LoVo (cell line): Measurements from ENCODE around the gene OSBP2.

ENCODE experiments used
- DNase-seq: peaks from one replicate; pipeline ENCODE4 v3.0.0-alpha.2; 2016; ENCODE audit warnings: low spot score

Gene OSBP2

DNA sequence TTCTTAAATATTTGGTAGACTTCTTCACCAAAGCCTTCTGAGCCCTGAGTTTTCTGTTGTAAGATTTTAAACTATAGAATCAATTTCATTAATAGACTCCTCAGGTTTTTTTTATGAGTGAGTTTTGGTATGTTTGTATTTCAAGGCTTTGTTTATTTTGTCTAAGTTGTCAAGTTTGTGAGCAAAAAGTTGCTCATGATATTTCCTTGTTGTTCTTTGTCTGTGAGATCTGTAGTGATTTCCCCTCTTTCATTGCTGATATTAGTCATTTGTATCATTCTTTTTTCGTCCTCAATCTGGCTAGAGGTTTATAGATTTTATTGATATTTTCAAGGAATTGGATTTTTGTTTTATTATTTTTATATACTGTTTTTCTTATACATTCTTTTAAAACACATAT, 152.9 kb downstream of the OSBP2 start:
- no peak for DNase-seq

DNA sequence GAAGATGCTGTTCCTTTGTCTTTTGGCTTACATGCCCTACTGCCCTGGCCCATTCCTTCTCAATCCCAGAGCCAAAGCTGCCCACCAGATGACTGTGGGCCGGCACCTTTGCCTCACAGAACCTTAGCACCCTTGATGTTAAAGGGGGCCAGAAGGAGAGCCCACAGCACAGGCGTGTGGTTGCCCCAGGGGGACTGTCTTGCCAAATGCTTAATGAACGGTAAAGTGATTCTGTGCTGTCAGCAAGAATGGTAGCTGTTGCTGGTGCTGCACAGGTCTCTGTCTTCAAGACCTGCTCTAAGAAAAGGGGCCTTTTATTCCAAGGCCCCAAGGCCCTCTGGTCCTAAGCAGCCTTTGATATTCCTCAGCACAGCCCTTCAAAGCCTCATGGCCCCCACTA, 160.6 kb downstream of the OSBP2 start:
- DNase-seq, result no peak

DNA sequence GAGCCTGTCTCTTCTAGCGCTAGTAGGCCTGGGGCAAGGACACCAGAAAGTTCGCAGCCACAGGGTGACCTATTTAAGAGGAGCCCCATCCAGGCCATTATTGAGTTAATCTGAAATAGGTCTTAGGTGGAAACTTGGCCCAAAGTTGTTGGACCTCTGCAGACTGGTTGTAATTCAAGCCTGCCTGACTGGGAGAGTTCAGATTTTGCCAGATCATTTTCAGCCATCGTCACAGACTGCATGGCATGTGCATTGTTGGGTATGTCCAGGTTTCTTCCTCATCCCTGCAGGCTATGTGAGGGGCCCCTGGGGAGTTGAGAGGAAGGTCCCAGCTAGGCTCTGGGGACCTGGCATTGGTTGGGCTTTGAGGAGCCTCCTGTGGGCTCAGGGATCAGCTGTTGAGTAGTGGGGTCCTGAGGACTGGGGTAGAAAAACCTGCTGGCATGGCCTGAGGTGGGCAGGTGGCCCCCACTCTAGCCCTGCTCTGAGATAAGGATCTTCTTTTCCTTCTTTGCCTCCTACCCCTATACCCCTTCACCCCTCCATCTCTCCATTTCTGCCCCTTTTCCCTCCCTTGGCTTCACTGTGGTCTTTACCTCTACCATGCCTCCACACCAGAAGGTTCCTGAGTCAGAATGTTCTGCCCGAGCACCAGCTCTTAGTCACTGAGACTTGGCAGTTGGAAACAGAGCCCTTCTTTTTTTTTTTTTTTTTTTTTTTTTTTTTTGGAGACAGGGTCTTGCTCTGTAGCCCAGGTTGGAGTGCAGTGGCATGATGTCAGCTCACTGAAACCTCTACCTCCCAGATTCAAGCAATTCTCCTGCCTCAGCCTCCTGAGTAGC, 161.2 kb downstream of the OSBP2 start:
- no peak for DNase-seq

DNA sequence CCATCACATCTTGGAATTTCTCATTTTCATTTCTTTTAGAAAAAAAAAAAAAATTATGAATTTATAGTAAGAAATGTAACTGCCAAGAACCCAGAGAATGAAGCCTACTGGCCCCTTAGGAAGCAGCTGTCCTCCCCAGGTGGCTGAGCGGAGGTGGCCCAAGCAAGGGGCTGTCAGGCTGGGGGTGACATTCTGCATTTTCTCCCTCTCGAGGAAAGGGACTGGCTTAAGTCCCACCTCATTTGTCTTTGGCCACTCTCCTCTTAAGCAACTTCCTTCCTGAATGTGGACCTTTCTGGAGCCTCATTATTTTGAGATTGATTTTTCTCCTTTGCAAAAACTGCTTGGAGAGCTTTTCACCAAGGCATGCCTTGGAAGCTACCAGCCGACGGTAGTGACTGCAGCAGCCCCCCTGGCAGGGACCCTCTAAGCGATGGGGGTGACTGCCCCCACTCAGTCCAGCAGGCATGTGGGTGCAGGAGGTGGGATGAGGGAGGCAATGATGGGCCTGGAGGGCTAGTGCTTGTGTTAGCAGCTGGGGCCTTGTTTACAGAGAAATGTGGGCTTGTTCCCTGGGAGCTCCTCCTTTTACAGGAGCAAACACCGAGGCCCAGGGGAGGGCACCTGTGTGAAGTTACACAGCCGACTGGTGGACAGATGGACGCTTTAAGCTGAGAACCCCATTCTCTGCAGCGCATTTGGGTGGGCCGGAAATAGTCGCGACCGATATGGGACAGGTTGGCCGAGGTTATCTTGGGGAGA, 162.2 kb downstream of the OSBP2 start:
- DNase-seq, result no peak

DNA sequence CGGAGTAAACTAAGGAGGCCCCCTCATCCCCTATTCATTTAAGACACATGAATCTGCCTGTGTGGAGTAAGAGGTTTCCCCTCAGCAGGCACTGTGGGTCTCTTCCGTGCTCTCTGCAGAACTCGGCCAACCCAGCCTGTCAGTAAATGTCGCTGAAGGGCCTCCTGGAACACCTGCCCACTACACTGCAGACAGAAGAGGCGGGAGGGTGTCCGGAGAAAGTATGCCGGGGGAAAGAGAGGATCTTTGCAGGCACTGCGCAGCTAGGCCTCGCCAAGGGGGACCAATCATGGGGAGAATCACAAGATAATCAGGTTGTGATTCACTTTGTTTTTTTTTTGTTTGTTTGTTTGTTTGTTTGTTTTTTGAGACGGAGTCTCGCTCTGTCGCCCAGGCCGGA, 163.1 kb downstream of the OSBP2 start:
- DNase-seq, result no peak

DNA sequence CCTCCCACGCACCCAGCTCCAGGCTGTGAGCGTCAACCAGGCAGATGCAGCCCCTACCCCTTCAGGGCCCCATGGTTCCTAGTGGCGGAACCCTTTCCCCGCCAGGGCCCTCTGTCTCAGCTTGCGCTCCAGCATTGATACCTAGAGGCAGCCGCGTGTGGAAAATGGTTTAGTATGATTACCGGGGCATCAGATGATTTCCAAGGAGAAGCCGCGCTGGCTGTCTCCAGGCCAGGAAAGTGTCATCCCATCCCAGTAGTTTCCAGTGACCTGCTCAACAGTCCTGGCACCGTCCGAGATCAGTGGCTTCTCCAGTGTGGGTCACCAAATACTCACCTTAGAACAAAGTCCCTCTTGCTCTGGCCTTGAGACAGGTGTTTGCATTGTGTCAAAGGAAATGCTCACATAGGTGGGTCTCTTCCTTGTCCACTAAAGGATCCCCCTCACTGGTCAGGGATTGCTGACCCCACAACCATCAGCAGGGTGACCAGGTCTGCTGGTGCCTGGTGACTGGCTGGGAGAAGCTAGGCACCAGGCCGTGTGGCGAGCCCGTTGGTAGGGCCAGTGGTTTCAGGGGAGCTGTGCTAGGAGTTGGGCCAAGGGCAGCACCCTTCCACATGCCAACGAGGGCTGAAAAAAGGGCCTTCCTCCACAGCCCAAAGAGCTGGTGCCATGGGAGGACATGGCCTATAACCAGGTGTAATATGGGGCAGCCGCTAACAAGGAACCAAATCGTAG, 164.5 kb downstream of the OSBP2 start:
- DNase-seq, result no peak

DNA sequence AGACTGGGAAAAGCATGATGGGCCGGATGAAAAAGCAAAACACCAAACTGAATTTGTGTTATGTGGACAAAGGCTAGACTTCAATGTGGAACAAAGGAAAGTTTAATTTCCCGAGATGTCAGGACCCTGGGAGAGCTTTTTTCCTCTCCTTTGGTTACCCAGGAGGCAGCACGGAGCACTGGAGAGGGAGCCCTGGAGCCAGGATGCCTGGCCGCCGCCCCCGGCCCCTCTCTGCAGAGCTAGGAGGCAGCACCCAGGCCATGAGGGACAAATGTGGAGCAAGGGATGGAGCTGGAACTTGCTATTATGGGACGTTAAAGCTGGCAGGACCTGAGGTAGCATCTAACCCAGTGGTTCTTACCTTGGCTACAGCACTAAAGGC, 165.0 kb downstream of the OSBP2 start:
- DNase-seq, result no peak

DNA sequence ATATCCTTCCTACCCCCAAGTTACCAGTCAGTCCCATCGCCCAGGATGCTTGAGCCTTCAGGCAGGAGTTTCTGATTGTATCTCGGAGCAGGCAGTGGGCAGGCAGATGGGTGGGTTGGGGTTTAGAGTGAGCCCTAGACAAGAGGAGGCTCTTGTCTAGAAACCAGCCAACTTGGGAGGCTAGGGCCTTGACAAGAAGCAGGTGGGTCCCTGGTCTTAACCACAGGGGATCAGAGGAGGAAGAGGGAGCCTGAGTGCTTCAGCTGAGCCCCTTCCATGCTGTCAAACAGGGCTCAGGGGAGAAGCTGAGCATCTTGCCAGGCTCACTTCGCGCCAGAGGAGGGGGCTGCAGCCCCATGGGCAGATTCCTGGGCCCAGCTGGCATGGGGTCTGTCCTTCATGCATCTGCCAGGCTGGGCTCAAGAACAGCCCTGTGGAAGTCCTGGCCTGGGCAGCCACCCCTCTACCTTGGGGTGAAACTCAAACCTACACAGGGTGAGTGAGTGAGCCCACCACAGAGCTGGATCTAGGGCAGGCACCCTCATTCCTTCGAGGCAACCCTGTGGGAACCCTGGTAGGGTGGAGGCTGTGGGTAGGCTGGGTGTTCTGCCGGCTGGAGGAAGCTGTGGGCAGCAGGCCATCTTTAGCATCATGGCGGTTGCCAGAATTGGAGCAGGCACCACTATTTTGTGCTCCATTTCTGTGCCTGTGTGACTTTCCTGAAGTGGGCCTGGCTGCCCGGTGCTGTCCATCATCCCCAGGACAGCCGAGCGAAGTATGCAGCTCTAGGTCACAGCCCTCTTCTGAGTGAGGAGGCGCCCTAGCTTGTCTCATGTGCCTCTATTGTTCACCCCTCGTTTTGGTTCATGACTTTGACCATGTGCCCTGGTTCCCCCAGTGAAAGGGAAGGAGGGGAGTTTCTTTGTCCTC, 165.8 kb downstream of the OSBP2 start:
- no peak for DNase-seq

DNA sequence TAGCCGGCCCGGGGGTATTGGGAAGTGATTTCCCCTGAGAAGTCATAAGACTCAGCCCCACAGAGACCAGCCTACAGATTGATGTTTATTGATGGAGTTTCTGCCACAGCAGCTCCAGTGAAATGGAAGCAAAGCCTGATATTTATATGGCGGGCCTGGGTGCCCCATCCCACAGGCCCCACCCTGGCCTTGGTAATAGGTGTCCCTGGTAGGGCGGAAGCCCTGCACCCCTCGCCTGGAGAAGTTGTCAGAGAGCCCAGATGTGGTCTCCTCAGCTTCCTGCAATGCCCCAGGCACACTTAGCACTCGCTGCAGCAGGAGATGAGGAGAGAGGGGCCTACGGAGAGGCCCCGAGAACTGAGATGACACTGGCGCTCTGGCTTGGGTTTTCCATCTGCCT, 166.5 kb downstream of the OSBP2 start:
- no peak for DNase-seq

DNA sequence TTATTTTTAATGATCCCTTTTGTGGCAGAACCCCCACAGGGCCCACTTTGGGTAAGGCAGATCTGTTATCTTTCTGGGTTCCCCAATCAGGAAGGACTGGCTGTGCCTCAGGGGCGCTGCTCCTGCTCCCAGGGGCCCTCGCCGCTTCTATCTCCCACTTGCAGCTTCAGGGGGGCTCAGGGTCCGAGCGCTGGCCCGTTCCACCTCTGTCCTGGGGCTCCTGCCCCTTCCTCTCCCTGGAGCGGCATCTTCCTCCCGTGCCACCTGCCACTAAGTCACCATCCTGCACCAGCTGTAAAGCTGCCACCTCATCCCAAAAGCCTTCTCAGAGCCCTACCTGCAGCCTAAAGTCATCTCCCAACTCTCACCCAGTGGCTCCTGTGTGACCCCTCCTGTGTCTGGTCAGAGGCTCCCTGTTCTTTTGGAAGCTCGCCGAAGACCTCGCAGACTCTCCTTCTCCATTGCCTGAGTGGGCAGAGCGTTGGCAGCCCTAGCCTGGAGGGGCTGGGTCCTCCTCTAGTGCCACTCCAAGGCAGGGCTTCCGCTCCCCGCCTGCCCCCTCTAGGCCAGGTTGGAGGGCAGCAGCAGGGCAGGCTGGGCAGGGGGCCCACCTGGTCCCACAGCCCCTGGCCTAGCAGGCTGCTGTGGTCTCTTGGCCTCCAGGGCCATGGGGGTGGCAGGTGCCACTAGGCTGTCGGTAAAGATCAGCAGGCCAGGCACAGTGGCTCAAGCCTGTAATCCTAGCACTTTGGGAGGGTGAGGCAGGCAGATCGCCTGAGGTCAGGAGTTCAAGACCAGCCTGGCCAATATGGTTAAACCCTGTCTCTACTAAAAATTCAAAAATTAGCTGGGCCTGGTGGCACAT, 167.2 kb downstream of the OSBP2 start:
- no peak for DNase-seq

DNA sequence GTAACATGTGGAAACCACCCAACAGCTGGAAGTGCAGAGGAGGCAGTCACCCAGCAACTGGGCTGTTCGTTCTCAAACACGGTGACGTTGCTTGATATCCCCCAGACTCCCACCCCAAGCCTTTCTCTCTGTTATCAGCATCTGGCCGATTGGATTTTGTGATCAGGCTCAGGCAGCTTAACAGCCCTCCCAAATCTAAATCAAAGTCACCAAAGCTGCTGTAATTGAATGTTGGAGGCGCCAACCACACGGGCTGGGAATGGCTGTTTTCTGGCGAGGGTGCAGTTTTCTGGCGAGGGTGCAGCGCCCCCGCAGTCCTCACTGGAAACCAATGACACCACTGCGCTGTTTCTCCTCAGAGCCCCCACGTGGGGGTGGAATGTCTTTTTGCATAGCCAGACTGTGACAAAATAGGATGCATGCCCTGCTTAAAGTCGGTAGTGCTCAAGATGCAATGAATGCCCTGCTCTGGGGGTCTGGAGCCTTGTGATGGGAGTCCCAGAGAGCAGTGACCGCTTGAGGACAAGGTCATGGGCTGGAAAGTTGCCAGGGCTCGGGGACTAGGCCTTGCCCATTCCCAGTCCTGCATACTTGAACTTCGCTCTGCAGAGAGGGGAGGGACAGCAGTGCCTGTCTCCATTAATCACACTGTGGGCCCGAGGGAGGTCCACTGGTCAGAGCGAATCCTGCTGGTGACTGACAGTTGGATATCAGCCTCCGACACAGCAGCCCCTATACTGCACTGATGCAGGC, 168.6 kb downstream of the OSBP2 start:
- no peak for DNase-seq

DNA sequence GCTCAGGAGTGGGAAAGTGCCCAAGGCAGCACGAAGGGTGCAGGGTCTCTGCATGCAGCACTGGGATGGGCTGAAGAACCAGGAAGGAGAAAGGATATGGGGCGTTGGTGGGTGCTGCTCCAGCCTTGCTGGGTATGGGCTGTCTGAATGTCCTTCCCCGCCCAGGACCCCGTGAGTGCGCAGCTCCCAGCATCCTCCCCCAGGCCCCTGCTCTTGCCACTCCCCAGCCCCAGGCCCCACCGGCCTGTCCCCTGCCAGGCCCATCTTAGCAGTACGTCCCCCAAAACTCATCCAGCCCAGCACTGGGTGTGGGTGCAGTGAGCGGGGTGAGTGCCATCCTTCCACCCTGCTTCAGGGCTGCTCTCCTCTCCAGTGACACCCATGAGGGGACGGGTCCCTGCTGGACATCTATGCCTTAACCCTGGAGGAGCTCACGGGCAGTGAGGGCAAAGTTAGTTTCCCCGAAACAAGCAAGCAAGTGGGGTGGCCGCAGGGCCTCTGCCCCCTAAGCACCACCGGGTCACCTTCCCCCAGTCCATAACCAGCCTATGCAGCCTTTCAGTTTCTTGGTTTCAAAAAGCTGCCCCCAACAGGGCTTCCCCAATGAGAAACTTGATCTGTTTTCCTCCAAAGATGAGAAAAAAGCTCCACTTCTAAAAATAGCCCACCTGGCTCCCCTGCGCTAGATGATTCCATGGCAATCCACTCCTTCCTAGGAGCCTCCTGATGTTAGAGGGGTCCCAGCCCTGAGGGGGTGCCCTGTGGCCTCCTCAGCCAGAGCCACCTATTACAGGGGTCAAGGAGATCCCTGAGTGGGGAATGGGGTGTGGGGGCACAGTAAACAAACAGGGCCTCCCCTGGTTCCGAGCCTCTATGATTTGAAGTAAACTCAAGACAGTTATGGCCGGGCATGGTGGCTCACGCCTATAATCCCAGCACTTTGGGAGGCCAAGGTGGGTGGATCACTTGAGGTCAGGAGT, 170.1 kb downstream of the OSBP2 start:
- no peak for DNase-seq

DNA sequence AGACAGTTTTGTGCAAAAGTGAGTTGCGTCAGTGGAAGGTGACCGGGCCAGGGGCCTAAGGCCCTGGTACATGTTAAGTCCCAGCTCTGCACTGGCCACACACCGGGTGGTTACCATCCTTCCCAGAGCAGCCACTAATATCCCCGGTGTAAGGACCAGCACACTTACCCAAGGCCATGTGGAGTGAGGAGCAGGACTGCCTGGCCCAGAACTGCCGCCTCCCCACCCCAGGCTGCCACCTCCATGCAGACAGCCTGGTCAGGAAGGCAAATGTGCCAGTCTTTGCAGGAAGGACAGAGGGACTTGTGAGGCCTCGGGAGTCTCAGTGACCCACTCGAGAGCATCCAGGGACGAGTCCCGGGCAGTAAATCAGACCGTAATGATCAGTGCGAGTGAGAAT, 171.0 kb downstream of the OSBP2 start:
- DNase-seq, result no peak

DNA sequence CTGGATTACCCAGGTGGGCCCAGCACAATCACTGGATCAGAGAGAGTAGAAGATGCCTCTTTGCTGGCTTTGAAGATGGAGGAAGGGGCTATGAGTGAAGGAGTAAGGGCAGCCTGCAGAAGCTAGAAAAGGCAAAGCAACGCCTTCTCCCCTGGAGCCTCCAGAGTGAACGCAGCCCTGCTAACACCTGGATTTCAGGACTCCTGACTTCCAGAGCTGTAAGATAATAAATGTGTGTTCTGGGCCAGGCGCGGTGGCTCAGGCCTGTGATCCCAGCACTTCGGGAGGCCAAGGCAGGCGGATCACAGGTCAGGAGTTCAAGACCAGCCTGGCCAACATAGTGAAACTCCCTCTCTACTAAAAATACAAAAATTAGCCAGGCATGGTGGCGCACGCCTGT, 171.5 kb downstream of the OSBP2 start:
- no peak for DNase-seq

DNA sequence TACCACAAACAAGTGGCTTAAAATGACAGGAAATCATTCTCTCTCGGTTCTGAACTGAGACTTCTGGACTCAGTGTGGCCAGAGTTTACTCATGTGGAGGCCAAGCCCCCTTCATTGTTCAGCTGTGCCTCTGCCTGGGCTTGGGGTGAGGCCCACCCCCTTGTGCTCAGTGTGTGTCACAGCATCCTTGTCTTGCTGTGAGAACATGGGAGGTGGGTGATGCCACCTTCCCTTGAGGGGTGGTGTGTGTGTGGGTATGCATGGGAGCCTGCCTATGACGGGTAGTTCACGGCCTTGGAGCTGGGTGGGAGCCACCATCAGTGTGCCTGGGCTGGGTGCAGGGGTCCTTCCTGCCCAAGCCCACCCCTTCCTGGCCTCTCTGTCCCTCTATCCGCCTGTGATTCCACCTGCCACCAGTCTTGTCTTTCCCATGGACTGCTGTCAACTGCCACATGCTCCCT, 172.2 kb downstream of the OSBP2 start:
- no peak for DNase-seq

DNA sequence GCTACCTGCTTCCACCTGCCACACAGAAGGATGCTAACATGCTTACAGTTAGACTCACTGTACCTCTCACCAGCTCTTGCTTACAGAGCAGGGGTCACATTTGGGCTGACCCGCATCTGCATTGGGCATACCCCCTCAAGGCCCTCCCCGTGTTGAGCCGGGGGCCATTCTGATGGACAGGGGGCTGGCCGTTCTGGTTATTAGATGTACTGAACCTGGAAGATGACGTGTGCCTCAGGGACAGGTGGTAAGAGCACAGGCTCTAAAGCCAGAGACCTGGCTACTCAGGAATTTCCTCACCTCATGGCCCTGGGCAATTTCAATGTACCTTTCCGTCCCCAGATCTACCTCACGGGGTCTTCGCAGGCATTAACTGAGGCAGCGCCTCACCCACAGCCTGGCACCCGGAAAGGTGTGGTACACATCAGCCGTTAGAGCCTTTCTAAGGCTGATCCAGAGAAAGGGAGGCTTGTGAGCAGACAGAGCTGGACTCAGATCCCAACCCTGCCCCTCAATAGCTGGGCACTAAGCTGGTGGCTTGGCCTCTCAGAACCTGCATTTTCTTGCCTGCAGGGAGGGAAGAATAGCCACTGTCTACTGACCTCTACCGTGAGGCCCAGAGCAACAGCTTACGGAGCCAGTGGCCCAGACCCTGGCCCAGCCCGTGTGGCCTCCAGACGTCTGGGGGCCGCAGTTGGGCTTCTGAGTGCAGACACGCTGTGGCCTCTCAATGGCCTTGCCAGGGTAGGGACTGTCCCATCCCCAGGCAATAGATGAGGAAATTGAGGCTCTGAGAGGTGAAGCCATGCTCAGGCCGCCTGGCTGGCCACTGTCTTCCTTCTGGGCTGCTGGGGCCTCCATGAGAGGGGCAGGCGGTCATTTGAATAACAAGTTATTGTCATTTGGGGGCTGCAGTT, 173.3 kb downstream of the OSBP2 start:
- no peak for DNase-seq

DNA sequence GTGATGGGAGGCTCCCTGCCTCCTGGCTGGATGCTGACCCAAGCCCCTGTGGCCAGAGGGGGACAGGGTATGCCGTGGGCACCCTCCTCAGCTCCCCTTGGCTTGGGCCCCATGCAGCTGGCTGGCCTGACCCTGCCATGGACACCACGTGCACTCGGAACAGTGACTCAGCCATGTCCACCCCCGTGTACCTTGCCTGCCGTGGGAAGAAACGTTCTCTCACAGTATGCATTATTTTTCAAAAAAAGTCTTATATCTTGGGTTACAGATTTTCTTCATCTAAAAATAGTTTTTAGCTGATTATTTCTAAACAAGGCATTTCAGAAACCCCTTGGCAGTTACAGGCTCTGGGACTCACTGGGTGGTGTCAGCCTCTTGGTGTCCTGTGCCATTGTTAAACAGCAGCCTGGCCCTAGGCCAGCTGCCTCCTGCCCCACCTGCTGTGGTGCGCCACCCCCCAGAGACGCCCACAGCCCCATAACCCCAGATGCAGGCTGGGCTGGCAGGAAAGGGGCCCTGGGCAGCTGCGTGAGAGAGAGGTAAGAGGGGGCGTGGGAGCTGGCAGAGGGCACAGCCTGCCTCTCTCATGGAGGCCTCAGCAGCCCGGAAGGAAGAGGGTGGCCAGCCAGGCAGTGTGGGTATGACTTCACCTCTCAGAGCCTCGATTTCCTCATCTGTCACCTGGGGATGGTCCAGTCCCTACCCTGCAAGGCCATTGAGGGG, 174.2 kb downstream of the OSBP2 start:
- DNase-seq, result no peak
